Mesendoderm (in vitro differentiated cells): ENCODE results near the gene SLC25A44.
A peak's percentile ranks its signal among the peaks of the same experiment; 100 is the strongest.

ENCODE experiments used
- DNase-seq: peaks from one replicate; pipeline ENCODE4 v3.0.0; 2013
- H2AK5ac ChIP-seq: 2 replicates; pipeline ENCODE4 v1.6.1; 2013; ENCODE audit warnings: low read length, inconsistent platforms
- H2BK120ac ChIP-seq: 2 replicates; pipeline ENCODE4 v1.6.1; 2013; ENCODE audit warnings: low read depth, mild to moderate bottlenecking, low read length, moderate library complexity, mixed read lengths
- H2BK15ac ChIP-seq: replicated peaks from 2 replicates; pipeline ENCODE4 v1.6.1; 2013; ENCODE audit warnings: low read depth, mild to moderate bottlenecking, moderate library complexity
- H2BK5ac ChIP-seq: 2 replicates; pipeline ENCODE4 v1.6.1; 2013; ENCODE audit warnings: low read length, inconsistent platforms
- H3K18ac ChIP-seq: 2 replicates; pipeline ENCODE4 v1.6.1; 2013; ENCODE audit warnings: mild to moderate bottlenecking, low read length, mixed read lengths
- H3K23ac ChIP-seq: one replicate; pipeline ENCODE4 v1.6.1; 2013; ENCODE audit warnings: low read length
- H3K27ac ChIP-seq: 2 replicates; pipeline ENCODE4 v1.5.1; 2013; ENCODE audit warnings: low read depth, mild to moderate bottlenecking, inconsistent platforms, low read length, moderate library complexity
- H3K27me3 ChIP-seq: 2 replicates; pipeline ENCODE4 v1.6.1; 2013; ENCODE audit warnings: low read length, control low read depth, mild to moderate bottlenecking, inconsistent platforms; ENCODE audit not compliant: insufficient read depth, poor library complexity
- H3K36me3 ChIP-seq: 2 replicates; pipeline ENCODE4 v1.6.1; 2013; ENCODE audit warnings: low read length, inconsistent platforms; ENCODE audit not compliant: control insufficient read depth, insufficient read depth
- H3K4ac ChIP-seq: one replicate; pipeline ENCODE4 v1.6.1; 2013; ENCODE audit warnings: low read depth, mild to moderate bottlenecking, low read length, moderate library complexity
- H3K4me1 ChIP-seq: 2 replicates; pipeline ENCODE4 v1.6.1; 2013; ENCODE audit warnings: low read depth, low read length, inconsistent platforms; ENCODE audit not compliant: control insufficient read depth
- H3K4me2 ChIP-seq: 2 replicates; pipeline ENCODE4 v1.6.1; 2013; ENCODE audit warnings: low read length
- H3K4me3 ChIP-seq: 2 replicates; pipeline ENCODE4 v1.5.1; 2013; ENCODE audit warnings: mild to moderate bottlenecking, low read length
- H3K56ac ChIP-seq: one replicate; pipeline ENCODE4 v1.6.1; 2013; ENCODE audit warnings: low read length
- H3K79me1 ChIP-seq: 2 replicates; pipeline ENCODE4 v1.6.1; 2013; ENCODE audit warnings: low read length, inconsistent platforms
- H3K79me2 ChIP-seq: 2 replicates; pipeline ENCODE4 v1.6.1; 2013; ENCODE audit warnings: mild to moderate bottlenecking, low read length; ENCODE audit not compliant: control insufficient read depth, insufficient read depth
- H3K9ac ChIP-seq: 2 replicates; pipeline ENCODE4 v1.6.1; 2013; ENCODE audit warnings: low read length, inconsistent platforms
- H4K5ac ChIP-seq: one replicate; pipeline ENCODE4 v1.6.1; 2013; ENCODE audit warnings: low read length
- H4K8ac ChIP-seq: one replicate; pipeline ENCODE4 v1.6.1; 2013; ENCODE audit warnings: low read depth, mild to moderate bottlenecking, control low read depth, low read length, moderate library complexity
- WGBS: extraction: QIAGEN DNeasy Blood & Tissue Kit; methylation state at CpG from one replicate; pipeline ENCODE4 v1.1.7; 2013; ENCODE audit warnings: low lambda C conversion rate, missing lambda C conversion rate; ENCODE audit not compliant: insufficient coverage; ENCODE audit errors: extremely low coverage; 5-methylcytosine and 5-hydroxymethylcytosine counted together

The SLC25A44 gene

DNA sequence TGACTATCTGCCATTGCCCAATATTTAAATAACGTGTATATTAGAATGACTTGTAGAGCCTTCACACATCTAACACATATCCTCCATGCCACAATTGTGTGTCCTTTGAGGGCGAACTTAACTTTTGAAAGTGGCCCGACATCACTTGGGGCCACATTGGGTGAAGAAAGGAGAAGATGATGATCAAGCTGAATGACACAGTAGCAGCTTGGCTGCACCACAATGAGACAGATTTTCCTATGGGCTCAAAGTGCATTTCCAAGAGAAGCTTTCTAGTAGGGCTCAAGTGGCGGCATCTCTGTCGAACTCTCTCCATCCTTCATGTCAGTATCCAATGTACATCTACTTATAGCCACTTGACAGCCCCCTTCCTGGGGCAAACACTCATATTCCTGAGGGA is 44.3 kb downstream of the SLC25A44 start:
- H3K9ac ChIP-seq, result no peak overlapping the region
- no peaks in the 10 kb centered on the region for H3K4me1 ChIP-seq
- H2BK15ac ChIP-seq, result no peak overlapping the region
- no peak overlapping the region for H2BK5ac ChIP-seq
- peaks cover 6% of the 10 kb centered on the region for H3K36me3 ChIP-seq
- no peak overlapping the region for H2BK120ac ChIP-seq
- no peak overlapping the region for H3K56ac ChIP-seq
- H3K4me3 ChIP-seq, result no peak overlapping the region
- no peak overlapping the region for H3K4me2 ChIP-seq
- no peak overlapping the region for H3K18ac ChIP-seq
- no peak overlapping the region for H2AK5ac ChIP-seq
- H3K4ac ChIP-seq, result no peak overlapping the region
- no peak for DNase-seq
- no peak overlapping the region for H3K27ac ChIP-seq
- no peak overlapping the region for H4K5ac ChIP-seq
- H4K8ac ChIP-seq, result no peak overlapping the region
- H3K79me2 ChIP-seq, result no peaks in the 10 kb centered on the region
- WGBS, result no CpG with 5 or more reads among the region's 5 CpGs
- no peak overlapping the region for H3K23ac ChIP-seq
- no peaks in the 10 kb centered on the region for H3K79me1 ChIP-seq
- no peaks in the 10 kb centered on the region for H3K27me3 ChIP-seq

DNA sequence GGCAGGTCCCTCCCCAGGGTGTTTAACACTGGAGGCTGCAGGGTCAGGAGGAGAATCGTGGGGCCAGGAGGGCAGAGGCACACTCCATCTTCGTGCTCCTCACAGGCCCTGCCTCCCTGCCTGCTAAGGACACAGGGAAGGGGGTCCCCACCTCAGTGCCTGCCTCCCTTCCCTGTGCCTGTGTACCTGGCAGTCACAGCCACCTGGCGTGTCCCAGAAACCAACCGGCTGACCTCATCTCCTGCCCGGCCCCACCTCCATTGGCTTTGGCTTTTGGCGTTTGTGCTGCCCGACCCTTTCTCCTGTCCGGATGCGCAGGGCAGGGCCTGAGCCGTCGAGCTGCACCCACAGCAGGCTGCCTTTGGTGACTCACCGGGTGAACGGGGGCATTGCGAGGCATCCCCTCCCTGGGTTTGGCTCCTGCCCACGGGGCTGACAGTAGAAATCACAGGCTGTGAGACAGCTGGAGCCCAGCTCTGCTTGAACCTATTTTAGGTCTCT is 47.5 kb downstream of the SLC25A44 start:
- Histone ChIP-seq H4K5ac (no peak overlapping the region), H2BK15ac (no peak overlapping the region), H3K36me3 (peaks cover 5% of the 10 kb centered on the region), H3K79me2 (no peaks in the 10 kb centered on the region), H3K56ac (peak overlapping the region; percentile 42), H3K4ac (no peak overlapping the region), H2AK5ac (no peak overlapping the region), H3K4me3 (no peak overlapping the region), H3K4me2 (no peak overlapping the region), H3K27ac (no peak overlapping the region), H3K18ac (no peak overlapping the region), H2BK5ac (no peak overlapping the region), H3K9ac (no peak overlapping the region), H2BK120ac (no peak overlapping the region), H3K23ac (no peak overlapping the region), H3K4me1 (no peaks in the 10 kb centered on the region), H3K79me1 (no peaks in the 10 kb centered on the region), H4K8ac (no peak overlapping the region), H3K27me3 (no peaks in the 10 kb centered on the region)
- no peak for DNase-seq
- WGBS, result no CpG with 5 or more reads among the region's 15 CpGs

- no peak within 1 kb of the TSS for H4K8ac ChIP-seq
- no peak within 1 kb of the TSS for H3K4me2 ChIP-seq
- peak within 1 kb of the TSS; percentile 42 for H3K56ac ChIP-seq
- H3K18ac ChIP-seq, result no peak within 1 kb of the TSS
- H3K4me3 ChIP-seq, result no peak within 1 kb of the TSS
- no peak within 1 kb of the TSS for H2BK5ac ChIP-seq
- no peaks in the 10 kb centered on the region for H3K79me2 ChIP-seq
- H3K4ac ChIP-seq, result no peak within 1 kb of the TSS
- no peaks in the 10 kb centered on the region for H3K4me1 ChIP-seq
- no peak within 1 kb of the TSS for H2BK15ac ChIP-seq
- no peaks in the 10 kb centered on the region for H3K79me1 ChIP-seq
- WGBS, result no CpG with 5 or more reads among the region's 14 CpGs
- no peak within 1 kb of the TSS for H3K23ac ChIP-seq
- no peak within 1 kb of the TSS for H2AK5ac ChIP-seq
- no peak within 1 kb of the TSS for H3K9ac ChIP-seq
- no peak within 1 kb of the TSS for H4K5ac ChIP-seq
- no peak within 1 kb of the TSS for H2BK120ac ChIP-seq
- H3K27me3 ChIP-seq, result no peaks in the 10 kb centered on the region
- peaks cover 3% of the 10 kb centered on the region for H3K36me3 ChIP-seq
- no peak within 1 kb of the TSS for H3K27ac ChIP-seq
- no peak for DNase-seq
Observed at GRCh38 chr1:156241926-156242325, 48.0 kb downstream of the SLC25A44 start, which contains the start of gene BGLAP. Gene BGLAP, plus strand, starts transcription at chr1:156242184. Its CDS starts 48 bp downstream, at chr1:156242232.

- Histone ChIP-seq H3K4me3 (no peak overlapping the region), H3K4me1 (no peaks in the 10 kb centered on the region), H4K8ac (no peak overlapping the region), H3K36me3 (peaks cover 3% of the 10 kb centered on the region), H3K18ac (no peak overlapping the region), H3K4me2 (no peak overlapping the region), H3K56ac (no peak overlapping the region), H3K79me1 (no peaks in the 10 kb centered on the region), H3K23ac (no peak overlapping the region), H2BK15ac (no peak overlapping the region), H2AK5ac (no peak overlapping the region), H4K5ac (no peak overlapping the region), H3K9ac (no peak overlapping the region), H3K4ac (no peak overlapping the region), H2BK5ac (no peak overlapping the region), H3K79me2 (no peaks in the 10 kb centered on the region), H3K27ac (no peak overlapping the region), H2BK120ac (no peak overlapping the region), H3K27me3 (no peaks in the 10 kb centered on the region)
- WGBS, result no CpG with 5 or more reads among the region's 10 CpGs
- no peak for DNase-seq
Observed at GRCh38 chr1:156242738-156243137, 48.8 kb downstream of the SLC25A44 start.

DNA sequence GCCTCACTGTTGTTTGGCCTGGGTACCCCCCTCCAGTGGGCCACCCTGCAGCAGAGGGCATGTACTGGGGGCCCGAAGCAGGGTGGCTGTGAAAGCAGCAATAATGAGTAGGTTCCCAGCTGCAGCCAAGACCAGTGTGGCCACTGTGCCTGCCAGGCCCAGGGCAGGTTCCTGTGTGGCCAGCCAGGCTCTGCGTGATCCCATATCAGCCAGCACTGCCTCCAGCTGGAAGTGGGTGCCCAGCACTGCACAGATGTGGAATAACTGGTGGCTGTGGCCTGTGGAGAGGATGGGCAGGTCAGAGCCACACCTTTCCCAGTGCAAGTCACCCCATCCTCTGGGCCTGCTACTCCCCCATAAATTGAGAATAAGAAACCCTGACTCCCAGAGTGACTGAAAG is 50.2 kb downstream of the SLC25A44 start:
- Histone ChIP-seq H3K23ac (no peak overlapping the region), H3K27me3 (no peaks in the 10 kb centered on the region), H3K79me2 (no peaks in the 10 kb centered on the region), H3K4me2 (no peak overlapping the region), H2BK15ac (no peak overlapping the region), H3K4ac (no peak overlapping the region), H2BK120ac (no peak overlapping the region), H3K4me3 (no peak overlapping the region), H3K27ac (no peak overlapping the region), H2BK5ac (no peak overlapping the region), H3K18ac (no peak overlapping the region), H3K56ac (no peak overlapping the region), H3K4me1 (no peaks in the 10 kb centered on the region), H4K8ac (no peak overlapping the region), H3K36me3 (no peaks in the 10 kb centered on the region), H3K9ac (no peak overlapping the region), H2AK5ac (no peak overlapping the region), H3K79me1 (no peaks in the 10 kb centered on the region), H4K5ac (no peak overlapping the region)
- WGBS, result no CpG with 5 or more reads among the region's 2 CpGs
- no peak for DNase-seq

- H3K9ac ChIP-seq, result no peak overlapping the region
- no peak overlapping the region for H3K23ac ChIP-seq
- H3K27me3 ChIP-seq, result no peaks in the 10 kb centered on the region
- H4K5ac ChIP-seq, result no peak overlapping the region
- H3K4ac ChIP-seq, result no peak overlapping the region
- no peak overlapping the region for H4K8ac ChIP-seq
- H3K79me1 ChIP-seq, result no peaks in the 10 kb centered on the region
- H3K4me3 ChIP-seq, result no peak overlapping the region
- H3K36me3 ChIP-seq, result no peaks in the 10 kb centered on the region
- no peak overlapping the region for H3K4me2 ChIP-seq
- no peaks in the 10 kb centered on the region for H3K79me2 ChIP-seq
- no peaks in the 10 kb centered on the region for H3K4me1 ChIP-seq
- no CpG with 5 or more reads among the region's 17 CpGs for WGBS
- DNase-seq, result no peak
- H2BK120ac ChIP-seq, result no peak overlapping the region
- H3K18ac ChIP-seq, result no peak overlapping the region
- H3K27ac ChIP-seq, result no peak overlapping the region
- no peak overlapping the region for H2AK5ac ChIP-seq
- H2BK15ac ChIP-seq, result no peak overlapping the region
- no peak overlapping the region for H3K56ac ChIP-seq
- H2BK5ac ChIP-seq, result no peak overlapping the region
Observed at GRCh38 chr1:156244712-156245111, 50.8 kb downstream of the SLC25A44 start.
